Activated T-helper 9 cell treated with anti-CD3 and anti-CD28 coated beads, Interleukin-2, amount 50 U/mL, for 16 hours (primary cell): ENCODE data around the gene CMTM3.
"Not testable (repeated sequence)": the region's sequence is repeated elsewhere in the genome, so short reads cannot be mapped to it uniquely, and the experiment has no call there.

ENCODE experiments used
- DNase-seq: peaks from one replicate; pipeline ENCODE4 v3.0.0-alpha.2; 2020; ENCODE audit warnings: low read depth

Gene CMTM3

GRCh38 chr16:66609139-66609510 is 4.6 kb downstream of the CMTM3 start:
- DNase-seq = no peak

DNA sequence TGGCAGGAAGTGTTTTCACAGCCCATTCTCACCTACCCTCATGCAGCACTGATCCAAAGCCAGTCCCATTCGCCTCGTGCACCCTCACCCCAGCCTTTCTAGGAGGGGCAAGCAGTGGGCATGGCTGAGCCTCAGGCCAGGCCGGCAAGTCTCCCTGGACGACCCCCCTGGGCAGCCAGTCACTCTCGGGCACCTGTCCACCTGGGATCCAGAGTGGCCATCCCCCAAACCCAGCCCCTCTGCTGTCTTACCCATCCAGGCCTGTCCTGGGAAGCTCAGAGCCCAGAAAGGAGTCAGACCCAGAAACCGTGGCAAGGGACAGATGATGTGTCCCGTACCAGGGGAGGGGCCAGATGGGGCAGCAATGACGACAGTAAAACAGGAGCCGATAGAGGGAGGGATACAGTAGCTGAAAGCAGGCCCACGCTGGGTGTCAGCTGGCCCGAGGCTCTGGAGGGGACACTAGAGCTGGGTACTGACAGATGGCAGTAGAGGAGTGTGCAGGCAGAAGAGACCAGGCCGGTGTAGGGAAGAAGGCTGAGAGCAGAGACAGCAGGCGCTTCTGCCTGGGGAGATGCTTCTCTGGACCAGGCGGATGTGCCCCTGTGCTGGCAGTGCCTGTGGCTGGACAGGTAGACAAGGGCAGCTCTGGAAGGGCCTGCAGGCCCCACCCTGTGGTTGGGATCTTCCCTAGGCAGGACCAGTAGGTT is 5.8 kb downstream of the CMTM3 start:
- DNase-seq = no peak

DNA sequence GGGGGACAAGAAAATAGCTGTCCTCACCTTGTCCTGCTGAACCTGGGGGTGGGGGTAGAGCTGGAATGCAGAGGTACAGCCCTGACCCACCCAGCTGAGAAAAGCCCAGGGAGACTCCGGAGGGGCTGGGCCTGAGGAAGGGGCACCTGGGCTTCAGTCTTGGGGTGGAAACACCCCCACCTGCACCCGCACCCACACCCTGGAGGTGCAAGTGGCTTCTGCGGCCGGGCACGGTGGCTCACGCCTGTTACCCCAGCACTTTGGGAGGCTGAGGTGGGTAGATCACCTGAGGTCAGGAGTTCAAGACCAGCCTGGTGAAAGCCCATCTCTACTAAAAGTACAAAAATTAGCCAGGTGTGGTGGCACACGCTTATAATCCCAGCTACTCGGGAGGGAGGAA is 7.4 kb downstream of the CMTM3 start:
- not testable (repeated sequence) for DNase-seq

- no peak for DNase-seq
Observed at GRCh38 chr16:66612422-66612821, 7.9 kb downstream of the CMTM3 start.

DNA sequence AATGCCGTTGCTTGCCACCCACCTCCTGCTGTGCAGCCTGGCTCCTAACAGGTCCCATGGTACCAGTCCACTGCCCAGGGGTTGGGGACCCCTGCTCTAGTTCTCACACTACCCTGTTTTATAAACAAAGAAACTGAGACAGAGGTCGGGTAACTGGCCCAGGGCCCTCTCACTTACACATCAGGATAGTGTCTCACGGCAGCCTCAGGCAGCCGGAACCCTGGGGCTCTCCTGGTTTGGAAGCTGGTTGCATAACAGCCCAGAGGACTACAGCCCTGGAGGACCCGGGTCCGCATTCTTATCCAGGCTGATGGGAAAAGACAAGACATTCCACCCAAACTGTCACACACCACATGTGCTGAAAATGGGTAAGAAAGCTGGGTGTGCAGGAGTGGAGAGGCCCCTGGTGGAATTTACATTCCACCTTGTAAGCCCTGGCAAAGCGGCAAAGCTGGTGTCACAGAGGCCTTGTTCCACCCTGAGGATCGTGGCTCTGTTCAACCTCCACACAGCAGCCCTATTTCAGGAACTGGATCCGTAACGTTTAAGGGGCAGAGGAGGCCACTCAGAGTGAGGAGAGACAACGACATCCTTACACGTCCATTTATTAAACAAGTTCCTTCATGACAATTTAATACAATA is 9.8 kb downstream of the CMTM3 start:
- DNase-seq = no peak

DNA sequence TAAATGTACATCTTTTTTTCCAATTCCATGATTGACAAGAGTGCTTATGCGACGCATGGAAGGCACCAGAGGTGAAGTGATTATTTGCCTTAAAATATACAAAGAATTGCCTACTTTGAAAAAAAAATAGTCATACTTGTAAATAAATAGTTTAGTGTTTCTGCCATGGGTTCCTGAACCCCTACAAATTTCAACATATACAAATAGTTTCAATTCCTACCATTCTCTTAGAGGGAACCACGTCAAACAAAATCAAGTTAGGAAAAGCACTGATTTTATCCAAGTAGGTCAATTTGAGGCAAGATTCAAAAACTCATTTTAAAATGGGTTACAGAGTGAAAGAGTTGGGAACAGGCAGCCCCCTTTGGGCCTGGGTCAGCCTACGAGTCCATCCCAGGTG is 11.7 kb downstream of the CMTM3 start:
- no peak for DNase-seq

- no peak for DNase-seq
Observed at GRCh38 chr16:66616592-66616991, 12.1 kb downstream of the CMTM3 start.

DNA sequence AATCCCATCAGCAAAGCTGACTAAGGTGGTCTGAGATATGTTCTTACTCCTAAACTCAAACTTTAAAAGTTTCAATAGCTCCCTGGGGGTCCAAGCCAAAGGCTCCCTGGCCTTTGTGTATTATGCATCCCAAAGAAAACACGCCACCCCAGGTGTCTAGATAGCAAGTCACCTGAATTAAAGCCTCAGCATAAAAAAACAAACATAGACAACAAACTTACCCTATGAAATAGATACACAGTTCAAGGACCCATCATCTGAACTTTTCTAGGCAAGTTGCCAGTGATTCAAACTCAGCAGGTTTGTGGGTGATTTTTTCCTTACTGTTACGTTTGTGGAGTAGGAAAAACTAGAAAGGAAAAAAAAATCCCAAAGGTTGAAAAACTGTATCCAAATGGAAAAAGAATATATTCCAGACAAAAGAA is 12.5 kb downstream of the CMTM3 start:
- DNase-seq = no peak

DNA sequence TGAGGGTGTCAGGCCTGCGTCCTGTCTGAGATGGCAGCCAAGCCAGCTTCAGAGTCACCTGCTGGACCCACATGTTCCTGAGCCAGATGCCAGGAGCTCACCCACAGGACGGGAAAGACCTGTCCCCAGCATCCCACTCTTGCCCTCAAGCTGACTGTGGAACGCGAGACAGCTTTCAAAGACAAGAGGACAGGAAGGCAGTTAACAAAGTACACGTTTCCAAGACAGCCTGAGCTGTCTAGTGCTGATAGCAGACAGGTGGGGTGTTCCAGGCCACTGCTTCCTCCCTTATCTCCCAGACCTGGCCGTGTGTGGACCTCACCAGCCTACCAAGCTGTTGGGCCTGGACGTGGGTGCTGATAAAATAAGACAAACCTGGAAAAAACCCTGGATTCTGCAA is 13.2 kb downstream of the CMTM3 start:
- no peak for DNase-seq

- no peak for DNase-seq
Observed at GRCh38 chr16:66618588-66619375, 14.3 kb downstream of the CMTM3 start.

GRCh38 chr16:66619534-66620428 is 15.3 kb downstream of the CMTM3 start:
- DNase-seq = no peak

DNA sequence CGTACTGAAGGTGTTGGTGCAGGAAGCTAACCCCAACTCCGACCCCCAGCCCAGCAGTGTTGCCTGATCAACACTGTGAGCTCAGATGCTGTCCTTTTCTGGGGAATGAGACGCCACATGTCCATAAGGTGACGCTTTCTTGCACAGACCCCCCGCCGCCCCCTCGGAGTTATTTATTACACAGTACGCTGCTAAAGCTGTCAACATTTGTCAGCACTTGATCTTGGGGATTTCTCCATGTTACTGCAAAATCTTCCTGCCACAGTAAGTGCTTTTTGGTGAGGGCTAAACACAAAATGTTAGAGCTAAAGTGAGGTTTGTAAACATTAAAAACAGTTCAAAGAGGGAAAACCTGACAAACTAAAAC is 15.9 kb downstream of the CMTM3 start:
- DNase-seq = no peak

DNA sequence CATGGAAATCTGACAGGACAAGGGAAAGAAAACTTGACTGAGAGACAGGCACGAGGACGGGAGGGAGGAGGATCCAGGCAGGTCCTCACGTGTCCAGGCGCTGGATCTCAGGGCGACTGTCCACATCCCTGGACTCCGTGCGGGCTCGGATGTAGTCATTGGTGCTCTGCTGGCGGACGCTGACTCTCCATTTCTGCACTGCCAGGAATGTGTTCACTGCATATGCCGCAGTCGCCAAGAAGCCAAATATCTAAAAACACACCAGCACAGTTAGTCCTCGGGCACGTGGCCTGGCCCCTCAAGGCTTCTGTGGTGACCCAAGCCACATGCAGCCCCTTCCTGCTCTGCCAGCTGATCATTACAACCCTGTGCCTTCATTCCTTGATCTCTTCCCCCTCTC is 17.5 kb downstream of the CMTM3 start:
- DNase-seq = no peak

GRCh38 chr16:66622863-66623262 is 18.4 kb downstream of the CMTM3 start:
- DNase-seq = no peak

GRCh38 chr16:66623755-66624154 is 19.3 kb downstream of the CMTM3 start:
- DNase-seq = no peak

- DNase-seq = not testable (repeated sequence)
Observed at GRCh38 chr16:66627611-66628378, 23.3 kb downstream of the CMTM3 start.

GRCh38 chr16:66629856-66630255 is 25.4 kb downstream of the CMTM3 start:
- no peak for DNase-seq

GRCh38 chr16:66630561-66631260 is 26.2 kb downstream of the CMTM3 start:
- DNase-seq = not testable (repeated sequence)

DNA sequence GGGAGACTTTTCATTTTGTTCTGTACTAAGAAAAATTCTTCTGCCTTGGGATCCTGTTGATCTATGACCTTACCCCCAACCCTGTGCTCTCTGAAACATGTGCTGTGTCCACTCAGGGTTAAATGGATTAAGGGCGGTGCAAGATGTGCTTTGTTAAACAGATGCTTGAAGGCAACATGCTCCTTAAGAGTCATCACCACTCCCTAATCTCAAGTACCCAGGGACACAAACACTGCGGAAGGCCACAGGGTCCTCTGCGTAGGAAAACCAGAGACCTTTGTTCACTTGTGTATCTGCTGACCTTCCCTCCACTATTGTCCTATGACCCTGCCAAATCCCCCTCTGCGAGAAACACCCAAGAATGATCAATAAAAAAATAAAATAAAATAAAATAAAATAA is 27.1 kb downstream of the CMTM3 start:
- DNase-seq = not testable (repeated sequence)

DNA sequence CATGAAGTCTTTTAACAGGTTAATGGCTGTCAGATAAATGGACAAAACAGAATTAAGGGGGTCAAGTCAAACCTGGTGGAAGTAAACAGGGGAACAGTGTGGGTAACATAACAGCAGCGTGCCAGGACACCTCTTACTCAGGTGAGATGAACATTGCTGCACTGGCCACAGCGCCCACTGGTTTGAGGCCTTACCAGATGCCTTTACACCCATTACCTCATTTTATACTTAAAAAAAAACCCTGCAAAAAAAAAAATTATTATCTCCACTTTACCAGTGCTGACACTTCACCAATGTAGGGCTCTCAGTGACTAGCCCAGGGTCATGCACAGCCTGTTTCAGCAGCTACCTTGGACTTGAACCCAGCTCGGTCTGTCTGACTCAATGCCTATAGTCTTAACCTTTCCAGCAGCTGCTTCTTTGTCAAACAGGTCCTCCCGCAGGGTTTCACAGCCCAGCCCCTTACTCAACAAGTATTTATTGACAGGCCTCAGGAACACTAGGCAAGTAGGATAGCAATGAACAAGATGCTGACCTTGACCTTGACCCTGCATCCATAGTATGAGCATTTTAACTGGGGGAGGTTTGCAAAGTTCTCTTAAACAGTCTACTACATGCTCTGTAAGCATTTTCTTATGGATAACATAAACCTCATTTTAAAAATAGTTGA is 30.2 kb downstream of the CMTM3 start:
- no peak for DNase-seq
